IMR-90 (cell line): ENCODE measurements around the gene PLPPR3. TPM values are rescaled to one million over a fixed set of nuclear protein-coding genes. Genes with fewer than 3 reads are reported as not detected.

Source experiments
- ATAC-seq: fragments of 200-7000 bp; cut with Tn5 transposase; 2 replicates; pipeline ENCODE4 v1.9.1; 2020; ENCODE audit warnings: low read depth, mild to moderate bottlenecking, moderate library complexity
- BruUV-seq: library from RNA; stranded (reverse); fragments of 400-500 nt; replicated peaks from 2 replicates; lab custom pipeline; 2021; lab: Mats Ljungman, UMichigan
- CTCF ChIA-PET: fragments of 300-600 bp; formaldehyde crosslinking; extraction: SDS; loops from one replicate; lab custom pipeline; 2021; ENCODE audit warnings: antibody characterized with exemption; lab: Yijun Ruan, JAX
- POLR2A ChIA-PET: fragments of 300-600 bp; sonication (Branson Sonifier 250); formaldehyde crosslinking; loops from one replicate; lab custom pipeline; 2022; ENCODE audit warnings: antibody characterized with exemption; ENCODE audit not compliant: unreplicated experiment; lab: Charles Lee
- DNase-seq: peaks from one replicate; pipeline ENCODE4 v3.0.0; 2013
- H2AFZ ChIP-seq: replicated peaks from 2 replicates; pipeline ENCODE3; 2013; ENCODE audit warnings: low read length, mild to moderate bottlenecking; ENCODE audit not compliant: poor library complexity
- H2AK5ac ChIP-seq: 2 replicates; pipeline ENCODE4 v1.6.1; 2013; ENCODE audit warnings: low read depth, low read length, inconsistent platforms
- H2AK9ac ChIP-seq: replicated peaks from 2 replicates; pipeline ENCODE3; 2013; ENCODE audit warnings: mild to moderate bottlenecking, low read depth, low read length, moderate library complexity; ENCODE audit not compliant: poor library complexity
- H2BK120ac ChIP-seq: 2 replicates; pipeline ENCODE4 v1.6.1; 2013; ENCODE audit warnings: low read depth, low read length, inconsistent platforms
- H2BK15ac ChIP-seq: 3 replicates; pipeline ENCODE4 v1.6.1; 2013; ENCODE audit warnings: low read depth, low read length, inconsistent platforms
- H2BK20ac ChIP-seq: 2 replicates; pipeline ENCODE4 v1.6.1; 2013; ENCODE audit warnings: low read depth, mild to moderate bottlenecking, inconsistent platforms, low read length, moderate library complexity
- H2BK5ac ChIP-seq: 2 replicates; pipeline ENCODE4 v1.6.1; 2013; ENCODE audit warnings: mild to moderate bottlenecking, low read depth, low read length, inconsistent platforms; ENCODE audit not compliant: poor library complexity, severe bottlenecking
- H3K14ac ChIP-seq: replicated peaks from 2 replicates; pipeline ENCODE4 v1.6.1; 2013; ENCODE audit warnings: low read depth, low read length, inconsistent platforms
- H3K18ac ChIP-seq: 2 replicates; pipeline ENCODE4 v1.6.1; 2013; ENCODE audit warnings: low read depth, low read length, control low read depth
- H3K23ac ChIP-seq: 2 replicates; pipeline ENCODE4 v1.6.1; 2013; ENCODE audit warnings: low read depth, low read length, inconsistent platforms
- H3K27ac ChIP-seq: 2 replicates; pipeline ENCODE4 v1.5.1; 2013; ENCODE audit warnings: mild to moderate bottlenecking, control low read depth, low read length; ENCODE audit not compliant: insufficient read depth
- H3K27me3 ChIP-seq: 2 replicates; pipeline ENCODE4 v1.6.1; 2013; ENCODE audit warnings: low read length; ENCODE audit not compliant: control insufficient read depth, insufficient read depth
- H3K36me3 ChIP-seq: 2 replicates; pipeline ENCODE4 v1.6.1; 2013; ENCODE audit warnings: low read length, mixed read lengths; ENCODE audit not compliant: control insufficient read depth, insufficient read depth
- H3K4ac ChIP-seq: 2 replicates; pipeline ENCODE4 v1.6.1; 2013; ENCODE audit warnings: low read depth, low read length, inconsistent platforms
- H3K4me1 ChIP-seq: 2 replicates; pipeline ENCODE4 v1.6.1; 2013; ENCODE audit warnings: low read length, mixed read lengths; ENCODE audit not compliant: control insufficient read depth, insufficient read depth
- H3K4me2 ChIP-seq: 2 replicates; pipeline ENCODE4 v1.6.1; 2013; ENCODE audit warnings: low read depth, mild to moderate bottlenecking, control low read depth, low read length, moderate library complexity
- H3K4me3 ChIP-seq: 2 replicates; pipeline ENCODE4 v1.5.1; 2013; ENCODE audit warnings: low read depth, mild to moderate bottlenecking, control low read depth, low read length, moderate library complexity; ENCODE audit not compliant: insufficient read depth
- H3K56ac ChIP-seq: 2 replicates; pipeline ENCODE4 v1.6.1; 2013; ENCODE audit warnings: low read length, inconsistent platforms; ENCODE audit not compliant: insufficient read depth; ENCODE audit errors: extremely low read depth
- H3K79me1 ChIP-seq, 2 experiments: 2 replicates each; pipeline ENCODE4 v1.6.1; 2013; ENCODE audit warnings: low read length in 2 of 2, inconsistent platforms in 1 of 2, low read depth in 1 of 2
- H3K9ac ChIP-seq: 2 replicates; pipeline ENCODE4 v1.6.1; 2013; ENCODE audit warnings: low read depth, low read length, control low read depth
- H3K9me1 ChIP-seq: 2 replicates; pipeline ENCODE4 v1.6.1; 2013; ENCODE audit warnings: low read length, inconsistent platforms; ENCODE audit not compliant: insufficient read depth
- H3K9me3 ChIP-seq: 2 replicates; pipeline ENCODE4 v1.6.1; 2013; ENCODE audit warnings: low read length; ENCODE audit not compliant: control insufficient read depth, insufficient read depth
- H4K20me1 ChIP-seq: 2 replicates; pipeline ENCODE4 v1.6.1; 2013; ENCODE audit warnings: low read length, inconsistent platforms; ENCODE audit not compliant: insufficient read depth
- H4K5ac ChIP-seq: 2 replicates; pipeline ENCODE4 v1.6.1; 2013; ENCODE audit warnings: mild to moderate bottlenecking, low read depth, low read length, control low read depth
- H4K8ac ChIP-seq, 2 experiments: 2 replicates each; pipeline ENCODE4 v1.6.1; 2013; ENCODE audit warnings: low read depth in 2 of 2, low read length in 2 of 2, control low read depth in 1 of 2, inconsistent platforms in 1 of 2
- H4K91ac ChIP-seq: 2 replicates; pipeline ENCODE4 v1.6.1; 2013; ENCODE audit warnings: low read depth, low read length, inconsistent platforms; ENCODE audit not compliant: insufficient read depth
- BHLHE40 ChIP-seq: fragments of 150-350 bp; IDR thresholded peaks from 2 replicates; pipeline ENCODE4 v1.6.1; 2016; ENCODE audit warnings: mild to moderate bottlenecking, low read depth, low read length
- CEBPB ChIP-seq: IDR thresholded peaks from 2 replicates; pipeline ENCODE4 v1.6.1; 2012; ENCODE audit warnings: low read depth, low read length, improper control_type of control experiment
- CHD1 ChIP-seq: IDR thresholded peaks from 2 replicates; pipeline ENCODE4 v1.6.1; 2012; ENCODE audit warnings: low read depth, low read length, improper control_type of control experiment
- CTCF ChIP-seq: conservative IDR thresholded peaks from 2 replicates; pipeline ENCODE4 v1.5.1; 2012; ENCODE audit warnings: mild to moderate bottlenecking, low read depth, low read length, improper control_type of control experiment
- ELK1 ChIP-seq: fragments of 150-350 bp; IDR thresholded peaks from 2 replicates; pipeline ENCODE4 v1.6.1; 2016; ENCODE audit warnings: low read depth, mild to moderate bottlenecking, low read length, moderate library complexity, borderline replicate concordance
- FOS ChIP-seq: fragments of 150-350 bp; IDR thresholded peaks from 2 replicates; pipeline ENCODE4 v1.6.1; 2016; ENCODE audit warnings: low read depth, low read length
- MAFK ChIP-seq: IDR thresholded peaks from 2 replicates; pipeline ENCODE4 v1.6.1; 2012; ENCODE audit warnings: low read depth, low read length, improper control_type of control experiment
- MAZ ChIP-seq: IDR thresholded peaks from 2 replicates; pipeline ENCODE4 v1.6.1; 2012; ENCODE audit warnings: low read depth, mild to moderate bottlenecking, low read length, improper control_type of control experiment, moderate library complexity, borderline replicate concordance
- MXI1 ChIP-seq: IDR thresholded peaks from 2 replicates; pipeline ENCODE4 v1.6.1; 2012; ENCODE audit warnings: low read depth, mild to moderate bottlenecking, low read length, moderate library complexity, borderline replicate concordance
- NFE2L2 ChIP-seq: fragments of 150-350 bp; IDR thresholded peaks from 2 replicates; pipeline ENCODE4 v1.6.1; 2016; ENCODE audit warnings: low read depth, mild to moderate bottlenecking, low read length
- POLR2A ChIP-seq: IDR thresholded peaks from 2 replicates; pipeline ENCODE4 v1.6.1; 2012; ENCODE audit warnings: mild to moderate bottlenecking, low read depth, low read length
- RAD21 ChIP-seq: IDR thresholded peaks from 2 replicates; pipeline ENCODE4 v1.6.1; 2012; ENCODE audit warnings: low read length, improper control_type of control experiment
- RCOR1 ChIP-seq: IDR thresholded peaks from 2 replicates; pipeline ENCODE4 v1.6.1; 2012; ENCODE audit warnings: mild to moderate bottlenecking, low read length, improper control_type of control experiment; ENCODE audit not compliant: insufficient replicate concordance
- RFX5 ChIP-seq: IDR thresholded peaks from 2 replicates; pipeline ENCODE4 v1.8.0; 2012; ENCODE audit warnings: low read depth, mild to moderate bottlenecking, low read length, moderate library complexity
- SMC3 ChIP-seq: fragments of 150-350 bp; IDR thresholded peaks from 2 replicates; pipeline ENCODE4 v1.6.1; 2016; ENCODE audit warnings: low read depth, mild to moderate bottlenecking, antibody characterized with exemption, low read length, moderate library complexity
- USF2 ChIP-seq: fragments of 150-350 bp; IDR thresholded peaks from 2 replicates; pipeline ENCODE4 v1.6.1; 2017; ENCODE audit warnings: mild to moderate bottlenecking, antibody characterized with exemption, low read length, low read depth
- WGBS, 2 experiments: methylation state at CpG; one replicate each; pipeline versions ENCODE4 v1.1.5 to v1.1.7; 2013; ENCODE audit warnings: missing lambda C conversion rate in 2 of 2; ENCODE audit not compliant: insufficient read length in 1 of 2; ENCODE audit errors: extremely low coverage in 2 of 2; 5-methylcytosine and 5-hydroxymethylcytosine counted together
- dilution Hi-C: fragments of 300-500 bp; cut with HindIII; formaldehyde crosslinking; loops from one replicate; pipeline ENCODE4 v1.14.3; 2018; ENCODE audit warnings: low sequenced_read_pairs; ENCODE audit not compliant: unreplicated experiment
- in situ Hi-C: fragments of 300-500 bp; cut with MboI; formaldehyde crosslinking; loops from 3 replicates; pipeline ENCODE4 v1.14.3; 2019; ENCODE audit warnings: low sequenced_read_pairs, inconsistent platforms, mixed read lengths
- intact Hi-C: fragments of 100-400 bp; cut with micrococcal nuclease; formaldehyde crosslinking; loops from 2 replicates; pipeline ENCODE4 v1.10.0; 2022
- polyA plus RNA-seq, 3 experiments: library from polyadenylated mRNA; depleted of rRNA; stranded (reverse); fragments of >200 nt; gene quantifications; 2 replicates each; pipeline ENCODE4 v1.2.3, GENCODE V29; 2012; ENCODE audit warnings: low replicate concordance in 1 of 3
- total RNA-seq: library from RNA; depleted of rRNA; stranded (reverse); fragments of >200 nt; gene quantifications from 2 replicates; pipeline ENCODE4 v1.2.3, GENCODE V29; 2012

The PLPPR3 gene
- total and polyA plus RNA-seq, 2 of the 4 experiments (the other 2 are of a cell fraction): 0.36 to 1.2 TPM

GRCh38 chr19:763869-764268, 57.9 kb downstream of the PLPPR3 start:
- Histone ChIP-seq H3K56ac (no peak overlapping the region), H3K9me1 (no peaks in the 10 kb centered on the region), H2AK5ac (no peak overlapping the region), H2BK15ac (no peak overlapping the region), H3K4me3 (no peak overlapping the region), H2AK9ac (no peak overlapping the region), H3K14ac (no peak overlapping the region), H3K27me3 (no peaks in the 10 kb centered on the region; the same call in 1 of the 2 replicates), H2BK5ac (no peak overlapping the region), H3K9me3 (peaks cover 5% of the 10 kb centered on the region; the same call in 1 of the 2 replicates), H3K27ac (no peak overlapping the region), H3K18ac (no peak overlapping the region), H2BK20ac (no peak overlapping the region), H2AFZ (no peak overlapping the region), H4K5ac (no peak overlapping the region), H3K36me3 (no peaks in the 10 kb centered on the region), H3K4me2 (no peak overlapping the region), H4K20me1 (no peaks in the 10 kb centered on the region), H3K79me1 (no peaks in the 10 kb centered on the region), H3K4me1 (no peaks in the 10 kb centered on the region), H4K91ac (no peak overlapping the region), H3K4ac (no peak overlapping the region), H2BK120ac (no peak overlapping the region), H4K8ac (no peak overlapping the region), H3K23ac (no peak overlapping the region), H3K9ac (no peak overlapping the region)
- in situ Hi-C loops: loop anchor here (10.0 kb wide), 1 partner anchor 221 kb away; the partner anchor contains the start of gene WDR18
- 92% methylated on average over 2 of the region's 6 CpGs; no CpG with 5 or more reads in 1 of the 2 experiments for WGBS, 2 experiments
- intact Hi-C loops: no loop called here
- dilution Hi-C loops: no loop called here
- TF ChIP-seq BHLHE40 (no peak), SMC3 (no peak), CTCF (no peak), POLR2A (no peak), NFE2L2 (no peak), RFX5 (no peak), MAFK (no peak), CEBPB (no peak), CHD1 (no peak), USF2 (no peak), MAZ (no peak), ELK1 (no peak), RAD21 (no peak), FOS (no peak), MXI1 (no peak), RCOR1 (no peak)
- no TSS peak for BruUV-seq
- DNase-seq (no peak), ATAC-seq (no peak)
- CTCF ChIA-PET: no interaction called here
- POLR2A ChIA-PET: no interaction called here
